SK-N-SH (cell line): ENCODE measurements around the gene HPN. TPM values are rescaled to one million over a fixed set of nuclear protein-coding genes. Genes with fewer than 3 reads are reported as not detected.

Source experiments
- CTCF ChIA-PET: fragments of 300-600, 350-600 bp; formaldehyde crosslinking; extraction: SDS; loops from one replicate; lab custom pipeline; 2021; lab: Yijun Ruan, JAX
- POLR2A ChIA-PET: fragments of 350-600 bp; sonication (Branson Sonifier 250); formaldehyde crosslinking; extraction: SDS; loops from one replicate; lab custom pipeline; 2020; ENCODE audit warnings: antibody characterized with exemption, inconsistent platforms; lab: Yijun Ruan, JAX
- DNase-seq: peaks from one replicate; pipeline ENCODE4 v3.0.0; 2012
- H2AFZ ChIP-seq: fragments of 200-600 bp; sonication (generic); 2 replicates; pipeline ENCODE4 v1.8.1; 2016; ENCODE audit warnings: antibody characterized with exemption, mild to moderate bottlenecking, low read depth
- H3F3A ChIP-seq: fragments of 200-600 bp; sonication (generic); replicated peaks from 2 replicates; pipeline ENCODE3; 2016; ENCODE audit warnings: antibody characterized with exemption, mild to moderate bottlenecking; ENCODE audit not compliant: insufficient read depth
- H3K27ac ChIP-seq, 2 experiments: fragments of 200-500 bp in 1 of 2; fragments of 200-600 bp in 1 of 2; sonication (Bioruptor generic) in 1 of 2; sonication (generic), shearing (Covaris generic) in 1 of 2; 2 replicates each; pipeline versions ENCODE4 v1.5.1 to v1.6.1; 2014 to 2016; ENCODE audit warnings: low read depth in 2 of 2, inconsistent platforms in 1 of 2, low read length in 1 of 2, mild to moderate bottlenecking in 1 of 2, mixed read lengths in 1 of 2
- H3K27me3 ChIP-seq: fragments of 200-600 bp; sonication (generic), shearing (Covaris generic); 2 replicates; pipeline ENCODE4 v1.6.1; 2016; ENCODE audit warnings: mixed run types; ENCODE audit not compliant: insufficient read depth
- H3K36me3 ChIP-seq, 2 experiments: fragments of 200-500 bp in 1 of 2; fragments of 200-600 bp in 1 of 2; sonication (Bioruptor generic) in 1 of 2; sonication (generic) in 1 of 2; replicated peaks in 1 of 2; 2 replicates each; pipeline versions ENCODE3 to v1.5.1; 2014 to 2016; ENCODE audit warnings: low read length in 1 of 2, mild to moderate bottlenecking in 1 of 2; ENCODE audit not compliant: insufficient read depth in 2 of 2, control insufficient read depth in 1 of 2
- H3K4me1 ChIP-seq, 2 experiments: fragments of 200-500 bp in 1 of 2; fragments of 200-600 bp in 1 of 2; sonication (Bioruptor generic) in 1 of 2; sonication (generic), shearing (Covaris generic) in 1 of 2; 2 replicates each; pipeline versions ENCODE4 v1.5.1 to v1.6.1; 2014 to 2016; ENCODE audit warnings: low read depth in 1 of 2, low read length in 1 of 2, mixed run types in 1 of 2; ENCODE audit not compliant: insufficient read depth in 2 of 2, control insufficient read depth in 1 of 2
- H3K4me2 ChIP-seq: fragments of 200-600 bp; sonication (generic), shearing (Covaris generic); 2 replicates; pipeline ENCODE4 v1.6.1; 2017; ENCODE audit warnings: mixed run types
- H3K4me3 ChIP-seq, 2 experiments: fragments of 200-500 bp in 1 of 2; fragments of 200-600 bp in 1 of 2; sonication (Bioruptor generic) in 1 of 2; sonication (generic), shearing (Covaris generic) in 1 of 2; 2 replicates each; pipeline versions ENCODE4 v1.5.1 to v1.8.1; 2014 to 2016; ENCODE audit warnings: low read depth in 2 of 2, inconsistent platforms in 1 of 2, low read length in 1 of 2, mild to moderate bottlenecking in 1 of 2, mixed read lengths in 1 of 2, moderate library complexity in 1 of 2
- H3K79me2 ChIP-seq: fragments of 200-600 bp; sonication (generic); 2 replicates; pipeline ENCODE4 v1.8.1; 2017; ENCODE audit warnings: mild to moderate bottlenecking; ENCODE audit not compliant: insufficient read depth
- H3K9ac ChIP-seq: fragments of 200-600 bp; sonication (generic); 2 replicates; pipeline ENCODE4 v1.6.1; 2017; ENCODE audit warnings: mixed run types
- H3K9me2 ChIP-seq: fragments of 200-600 bp; sonication (generic); 2 replicates; pipeline ENCODE4 v1.6.1; 2017; ENCODE audit warnings: mixed run types
- H3K9me3 ChIP-seq: fragments of 200-600 bp; sonication (generic); 2 replicates; pipeline ENCODE4 v1.6.1; 2017; ENCODE audit warnings: mixed run types, mild to moderate bottlenecking, moderate library complexity
- H4K20me1 ChIP-seq: fragments of 200-600 bp; sonication (generic); 2 replicates; pipeline ENCODE4 v1.6.1; 2017; ENCODE audit warnings: mild to moderate bottlenecking, mixed run types; ENCODE audit not compliant: insufficient read depth
- CHD2 ChIP-seq: fragments of 150-350 bp; IDR thresholded peaks from 2 replicates; pipeline ENCODE4 v1.6.1; 2018; ENCODE audit warnings: low read length; ENCODE audit not compliant: partially characterized antibody
- ELF1 ChIP-seq: IDR thresholded peaks from 2 replicates; pipeline ENCODE4 v1.4.0; 2012
- FOSL2 ChIP-seq: IDR thresholded peaks from 2 replicates; pipeline ENCODE4 v1.4.0; 2012; ENCODE audit warnings: low read depth, mild to moderate bottlenecking, moderate library complexity, borderline replicate concordance
- GABPA ChIP-seq: IDR thresholded peaks from 2 replicates; pipeline ENCODE4 v1.4.0; 2012; ENCODE audit warnings: low read depth, mild to moderate bottlenecking
- JUND ChIP-seq: IDR thresholded peaks from 2 replicates; pipeline ENCODE4 v1.4.0; 2012
- NFIC ChIP-seq: IDR thresholded peaks from 2 replicates; pipeline ENCODE4 v1.4.0; 2012; ENCODE audit warnings: borderline replicate concordance
- POLR2AphosphoS5 ChIP-seq: IDR thresholded peaks from 2 replicates; pipeline ENCODE4 v1.6.1; 2012; ENCODE audit warnings: low read depth, low read length
- RAD21 ChIP-seq: IDR thresholded peaks from 2 replicates; pipeline ENCODE4 v1.6.1; 2012; ENCODE audit warnings: mild to moderate bottlenecking, low read length
- RCOR1 ChIP-seq: fragments of 150-350 bp; IDR thresholded peaks from 2 replicates; pipeline ENCODE4 v1.6.1; 2017; ENCODE audit warnings: antibody characterized with exemption, low read length
- RFX5 ChIP-seq: IDR thresholded peaks from 2 replicates; pipeline ENCODE4 v1.6.1; 2012; ENCODE audit warnings: mild to moderate bottlenecking, improper control_type of control experiment, low read length
- RXRA ChIP-seq: IDR thresholded peaks from 2 replicates; pipeline ENCODE4 v1.4.0; 2012; ENCODE audit warnings: low read depth, mild to moderate bottlenecking, borderline replicate concordance
- SIN3A ChIP-seq: IDR thresholded peaks from 2 replicates; pipeline ENCODE4 v1.6.1; 2012; ENCODE audit warnings: low read depth, mild to moderate bottlenecking, low read length, moderate library complexity, borderline replicate concordance
- TAF1 ChIP-seq: IDR thresholded peaks from 2 replicates; pipeline ENCODE4 v1.6.1; 2012; ENCODE audit warnings: low read depth, mild to moderate bottlenecking, low read length, moderate library complexity, borderline replicate concordance
- YY1 ChIP-seq: IDR thresholded peaks from 2 replicates; pipeline ENCODE4 v1.4.0; 2012; ENCODE audit warnings: low read depth, mild to moderate bottlenecking
- WGBS: methylation state at CpG from one replicate; pipeline ENCODE4 v1.1.6; 2017; ENCODE audit warnings: low lambda C conversion rate; 5-methylcytosine and 5-hydroxymethylcytosine counted together
- polyA plus RNA-seq, 3 experiments: library from polyadenylated mRNA; depleted of rRNA; stranded (reverse); fragments of >200 nt; gene quantifications; 2 replicates each; pipeline ENCODE4 v1.2.3, GENCODE V29; 2012
- TF ChIP-seq, protein P1 (sequence below): fragments of 150-350 bp; IDR thresholded peaks from 2 replicates; pipeline ENCODE4 v1.6.1; 2016; ENCODE audit warnings: mild to moderate bottlenecking, low read depth, low read length
- TF ChIP-seq, protein P2 (sequence below): IDR thresholded peaks from 2 replicates; pipeline ENCODE4 v1.4.0; 2012; ENCODE audit warnings: low read depth, borderline replicate concordance
- TF ChIP-seq, protein P3 (sequence below): IDR thresholded peaks from 2 replicates; pipeline ENCODE4; 2012

Gene HPN
- polyA plus RNA-seq, 1 of the 3 experiments (the other 2 are of a cell fraction): 0.05 TPM

DNA sequence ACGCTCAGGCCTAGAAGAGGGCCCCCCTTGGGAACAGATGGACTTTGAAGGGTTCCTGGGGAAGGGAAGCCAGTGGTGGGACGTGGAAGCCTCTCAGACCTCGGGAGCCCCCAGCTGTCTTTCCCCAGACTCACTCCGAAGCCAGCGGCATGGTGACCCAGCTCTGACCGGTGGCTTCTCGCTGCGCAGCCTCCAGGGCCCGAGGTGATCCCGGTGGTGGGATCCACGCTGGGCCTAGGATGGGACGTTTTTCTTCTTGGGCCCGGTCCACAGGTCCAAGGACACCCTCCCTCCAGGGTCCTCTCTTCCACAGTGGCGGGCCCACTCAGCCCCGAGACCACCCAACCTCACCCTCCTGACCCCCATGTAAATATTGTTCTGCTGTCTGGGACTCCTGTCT is 24.6 kb downstream of the HPN start:
- 0 out of 2 replicates have a peak, but pooled peaks cover 9% of the 10 kb centered on the region for H3K27me3 ChIP-seq
- H3K4me2 ChIP-seq: no peak overlapping the region
- CTCF ChIA-PET: interaction anchor here (0.8 to 3.0 kb wide), 25 partner anchors 9 to 271 kb away, joined by 3 to 65 read pairs (median 11); partner anchors contain the start of genes FXYD1, FXYD3, FXYD7 and LGI4
- no peak overlapping the region for H3K27ac ChIP-seq
- H3K9ac ChIP-seq: no peak overlapping the region
- H4K20me1 ChIP-seq: no peaks in the 10 kb centered on the region
- no peak overlapping the region for H2AFZ ChIP-seq
- no peaks in the 10 kb centered on the region for H3K9me3 ChIP-seq
- no peaks in the 10 kb centered on the region for H3K36me3 ChIP-seq
- no peaks in the 10 kb centered on the region for H3K79me2 ChIP-seq
- TF ChIP-seq RCOR1: no peak
- no peak for TF ChIP-seq POLR2AphosphoS5
- TF ChIP-seq, protein P1, sequence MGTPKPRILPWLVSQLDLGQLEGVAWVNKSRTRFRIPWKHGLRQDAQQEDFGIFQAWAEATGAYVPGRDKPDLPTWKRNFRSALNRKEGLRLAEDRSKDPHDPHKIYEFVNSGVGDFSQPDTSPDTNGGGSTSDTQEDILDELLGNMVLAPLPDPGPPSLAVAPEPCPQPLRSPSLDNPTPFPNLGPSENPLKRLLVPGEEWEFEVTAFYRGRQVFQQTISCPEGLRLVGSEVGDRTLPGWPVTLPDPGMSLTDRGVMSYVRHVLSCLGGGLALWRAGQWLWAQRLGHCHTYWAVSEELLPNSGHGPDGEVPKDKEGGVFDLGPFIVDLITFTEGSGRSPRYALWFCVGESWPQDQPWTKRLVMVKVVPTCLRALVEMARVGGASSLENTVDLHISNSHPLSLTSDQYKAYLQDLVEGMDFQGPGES: no peak
- no peak for TF ChIP-seq ELF1
- TF ChIP-seq SIN3A: no peak
- no peak for TF ChIP-seq TAF1
- TF ChIP-seq RXRA: no peak
- TF ChIP-seq GABPA: no peak
- TF ChIP-seq, protein P2, sequence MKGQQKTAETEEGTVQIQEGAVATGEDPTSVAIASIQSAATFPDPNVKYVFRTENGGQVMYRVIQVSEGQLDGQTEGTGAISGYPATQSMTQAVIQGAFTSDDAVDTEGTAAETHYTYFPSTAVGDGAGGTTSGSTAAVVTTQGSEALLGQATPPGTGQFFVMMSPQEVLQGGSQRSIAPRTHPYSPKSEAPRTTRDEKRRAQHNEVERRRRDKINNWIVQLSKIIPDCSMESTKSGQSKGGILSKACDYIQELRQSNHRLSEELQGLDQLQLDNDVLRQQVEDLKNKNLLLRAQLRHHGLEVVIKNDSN: no peak
- TF ChIP-seq YY1: no peak
- TF ChIP-seq, protein P3, sequence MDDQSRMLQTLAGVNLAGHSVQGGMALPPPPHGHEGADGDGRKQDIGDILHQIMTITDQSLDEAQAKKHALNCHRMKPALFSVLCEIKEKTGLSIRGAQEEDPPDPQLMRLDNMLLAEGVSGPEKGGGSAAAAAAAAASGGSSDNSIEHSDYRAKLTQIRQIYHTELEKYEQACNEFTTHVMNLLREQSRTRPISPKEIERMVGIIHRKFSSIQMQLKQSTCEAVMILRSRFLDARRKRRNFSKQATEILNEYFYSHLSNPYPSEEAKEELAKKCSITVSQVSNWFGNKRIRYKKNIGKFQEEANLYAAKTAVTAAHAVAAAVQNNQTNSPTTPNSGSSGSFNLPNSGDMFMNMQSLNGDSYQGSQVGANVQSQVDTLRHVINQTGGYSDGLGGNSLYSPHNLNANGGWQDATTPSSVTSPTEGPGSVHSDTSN: no peak
- no peak for TF ChIP-seq CHD2
- no peak for TF ChIP-seq RFX5
- no peak for TF ChIP-seq JUND
- TF ChIP-seq FOSL2: no peak
- no peak for TF ChIP-seq RAD21
- TF ChIP-seq NFIC: no peak
- H3F3A ChIP-seq: no peaks in the 10 kb centered on the region
- H3K4me1 ChIP-seq: no peaks in the 10 kb centered on the region; a peak in 1 of 4 replicates
- DNase-seq: no peak
- H3K9me2 ChIP-seq: no peaks in the 10 kb centered on the region
- WGBS: 83% methylated on average over 14 of the region's 15 CpGs
- H3K4me3 ChIP-seq: no peak overlapping the region
- POLR2A ChIA-PET: no interaction called here
